Measurements from ENCODE around the gene POLR2L. TPM values are rescaled to one million over a fixed set of nuclear protein-coding genes. Genes with fewer than 3 reads are reported as not detected.

Gene POLR2L
- total RNA-seq, 1 donor from 2014 or later = 83.9 TPM

GRCh38 chr11:856397-856796 is 14.1 kb upstream of the POLR2L start:
- Mint-ChIP-seq H3K9me3 (no peaks in the 10 kb centered on the region), H3K27ac (no peak overlapping the region), H3K27me3 (no peaks in the 10 kb centered on the region), H3K4me1 (no peaks in the 10 kb centered on the region), H3K4me3 (no peak overlapping the region), H3K36me3 (ENCODE audit: low read depth) (no peaks in the 10 kb centered on the region)
- intact Hi-C loops (cut with micrococcal nuclease) = no loop called here
- no peak for DNase-seq
- no peak for ATAC-seq (ENCODE audit: low read depth)
- TF ChIP-seq CTCF (IDR thresholded peaks at IDR 0.05) = no peak
- POLR2A ChIA-PET = no interaction called here
- CTCF ChIA-PET = no interaction called here

- Mint-ChIP-seq H3K27me3 (no peaks in the 10 kb centered on the region), H3K4me3 (no peak overlapping the region), H3K27ac (no peak overlapping the region), H3K4me1 (no peaks in the 10 kb centered on the region), H3K9me3 (no peaks in the 10 kb centered on the region), H3K36me3 (ENCODE audit: low read depth) (no peaks in the 10 kb centered on the region)
- POLR2A ChIA-PET = no interaction called here
- no peak for TF ChIP-seq CTCF (IDR thresholded peaks at IDR 0.05)
- CTCF ChIA-PET = no interaction called here
- DNase-seq (no peak), ATAC-seq (ENCODE audit: low read depth) (no peak)
- intact Hi-C loops (cut with micrococcal nuclease) = no loop called here
Observed at GRCh38 chr11:855796-856195, 13.5 kb upstream of the POLR2L start.

- ChIA-PET CTCF (no interaction called here), POLR2A (no interaction called here)
- no peaks in the 10 kb centered on the region for H3K4me1 Mint-ChIP-seq
- no peak overlapping the region for H3K27ac Mint-ChIP-seq
- H3K9me3 Mint-ChIP-seq = no peaks in the 10 kb centered on the region
- no peak for TF ChIP-seq CTCF (IDR thresholded peaks at IDR 0.05)
- intact Hi-C loops (cut with micrococcal nuclease) = no loop called here
- no peak for DNase-seq
- no peak overlapping the region for H3K4me3 Mint-ChIP-seq
- no peak for ATAC-seq (ENCODE audit: low read depth)
- no peaks in the 10 kb centered on the region for H3K36me3 Mint-ChIP-seq (ENCODE audit: low read depth)
- no peaks in the 10 kb centered on the region for H3K27me3 Mint-ChIP-seq
Observed at GRCh38 chr11:855330-855674, 13.0 kb upstream of the POLR2L start.

GRCh38 chr11:854601-855329 is 12.4 kb upstream of the POLR2L start:
- intact Hi-C loops (cut with micrococcal nuclease) = no loop called here
- TF ChIP-seq CTCF (IDR thresholded peaks at IDR 0.05) = no peak
- no peaks in the 10 kb centered on the region for H3K36me3 Mint-ChIP-seq (ENCODE audit: low read depth)
- ATAC-seq (ENCODE audit: low read depth) (no peak), DNase-seq (no peak)
- H3K27me3 Mint-ChIP-seq = no peaks in the 10 kb centered on the region
- H3K4me3 Mint-ChIP-seq = no peak overlapping the region
- no peaks in the 10 kb centered on the region for H3K9me3 Mint-ChIP-seq
- no peaks in the 10 kb centered on the region for H3K4me1 Mint-ChIP-seq
- no peak overlapping the region for H3K27ac Mint-ChIP-seq
- ChIA-PET CTCF (no interaction called here), POLR2A (interaction anchor here (0.6 kb wide), 1 partner anchor 64 kb away, joined by 3 read pairs; no protein-coding TSS in a partner anchor)

- H3K4me3 Mint-ChIP-seq = no peak overlapping the region
Observed at GRCh38 chr11:853682-854448, 11.5 kb upstream of the POLR2L start.

More at GRCh38 chr11:853682-854448, 11.5 kb upstream of the POLR2L start:
- POLR2A ChIA-PET = interaction anchor here (0.6 kb wide), 1 partner anchor 65 kb away, joined by 3 read pairs; no protein-coding TSS in a partner anchor
- no peaks in the 10 kb centered on the region for H3K36me3 Mint-ChIP-seq (ENCODE audit: low read depth)
- TF ChIP-seq CTCF (IDR thresholded peaks at IDR 0.05) = no peak
- CTCF ChIA-PET = no interaction called here
- H3K4me1 Mint-ChIP-seq = peaks cover 2% of the 10 kb centered on the region
- no peaks in the 10 kb centered on the region for H3K9me3 Mint-ChIP-seq
- H3K27ac Mint-ChIP-seq = no peak overlapping the region
- no peak for DNase-seq
- ATAC-seq (ENCODE audit: low read depth) = no peak
- H3K27me3 Mint-ChIP-seq = no peaks in the 10 kb centered on the region
- intact Hi-C loops (cut with micrococcal nuclease) = no loop called here
